MV-4-11 (cell line): Measurements from ENCODE around the gene MPPED2.
A peak's percentile ranks its signal among the peaks of the same experiment; 100 is the strongest.

Source experiments
- DNase-seq: peaks from one replicate; lab custom pipeline; 2025; lab: John Stamatoyannopoulos, UW

MPPED2 gene

GRCh38 chr11:30533445-30533947 lies 52.7 kb downstream of the MPPED2 start:
- no peak for DNase-seq

GRCh38 chr11:30527566-30527965 lies 58.6 kb downstream of the MPPED2 start:
- no peak for DNase-seq

- no peak for DNase-seq
These were observed 59.6 kb downstream of the MPPED2 start for GRCh38 chr11:30526558-30526957.

GRCh38 chr11:30522536-30523243 lies 63.5 kb downstream of the MPPED2 start:
- DNase-seq: no peak

GRCh38 chr11:30521297-30522071 lies 64.7 kb downstream of the MPPED2 start:
- no peak for DNase-seq

GRCh38 chr11:30513087-30513486 lies 73.1 kb downstream of the MPPED2 start:
- DNase-seq: no peak

- no peak for DNase-seq
These were observed 74.7 kb downstream of the MPPED2 start for GRCh38 chr11:30511408-30511807.

GRCh38 chr11:30510750-30511149 lies 75.4 kb downstream of the MPPED2 start:
- DNase-seq: no peak

GRCh38 chr11:30509364-30509763 lies 76.8 kb downstream of the MPPED2 start:
- no peak for DNase-seq

GRCh38 chr11:30508594-30508993 lies 77.6 kb downstream of the MPPED2 start:
- no peak for DNase-seq

GRCh38 chr11:30505603-30506002 lies 80.5 kb downstream of the MPPED2 start:
- DNase-seq: no peak

- DNase-seq: no peak
These were observed 81.7 kb downstream of the MPPED2 start for GRCh38 chr11:30504468-30504867.

- no peak for DNase-seq
These were observed 83.0 kb downstream of the MPPED2 start for GRCh38 chr11:30503156-30503555.

GRCh38 chr11:30502305-30502704 lies 83.8 kb downstream of the MPPED2 start:
- no peak for DNase-seq

- no peak for DNase-seq
These were observed 84.4 kb downstream of the MPPED2 start for GRCh38 chr11:30501744-30502143.

GRCh38 chr11:30499940-30500339 lies 86.2 kb downstream of the MPPED2 start:
- DNase-seq: no peak

- no peak for DNase-seq
These were observed 88.6 kb downstream of the MPPED2 start for GRCh38 chr11:30497600-30497999.

- DNase-seq: no peak
These were observed 89.2 kb downstream of the MPPED2 start for GRCh38 chr11:30496935-30497334.

GRCh38 chr11:30495437-30495836 lies 90.7 kb downstream of the MPPED2 start:
- no peak for DNase-seq

GRCh38 chr11:30489511-30489910 lies 96.6 kb downstream of the MPPED2 start:
- DNase-seq: no peak

- no peak for DNase-seq
These were observed 97.1 kb downstream of the MPPED2 start for GRCh38 chr11:30489076-30489475.

- DNase-seq: peak; percentile 20
These were observed 97.7 kb downstream of the MPPED2 start for GRCh38 chr11:30488304-30488998.
